Hypothalamus (tissue), 51 donors: Measurements from ENCODE around the gene DNAJC1.
A peak's percentile ranks its signal among the peaks of the same experiment; 100 is the strongest.
"Not testable (repeated sequence)": the region's sequence is repeated elsewhere in the genome, so short reads cannot be mapped to it uniquely, and the experiment has no call there.

Experiments used
- DNase-seq, 51 donors: peaks; one replicate each; lab custom pipeline; 2025; lab: John Stamatoyannopoulos, UW

DNAJC1 gene

GRCh38 chr10:22003177-22003963, at the start of gene DNAJC1:
DNAJC1 (minus strand) TSS chr10:22003730; CDS start chr10:22003434, 296 bp downstream.
- DNase-seq = peak; percentile 63 to 99 (median 96)

DNA sequence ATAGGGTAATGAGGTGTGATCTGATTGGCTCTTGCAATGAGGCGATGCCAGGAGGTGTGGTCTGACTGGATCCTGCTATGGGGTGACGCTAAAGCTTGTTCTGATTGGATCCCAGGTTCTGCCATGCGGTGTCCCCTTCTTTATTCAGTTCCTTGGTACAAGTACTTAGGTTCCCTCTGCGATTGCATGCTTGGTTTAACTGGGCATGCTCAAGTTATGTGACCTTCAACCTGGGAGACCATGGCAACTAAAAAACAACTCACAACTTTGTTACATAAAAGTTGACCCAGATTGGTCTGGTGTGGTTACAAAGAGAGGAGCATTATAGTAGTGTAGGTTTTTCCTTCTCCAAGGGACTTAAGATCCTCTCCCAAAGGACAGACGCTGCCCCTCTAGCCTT, 49.5 kb upstream of the DNAJC1 start:
- peak in 1 of 51 donors; percentile 4 for DNase-seq

- no peak for DNase-seq
These were observed 46.1 kb upstream of the DNAJC1 start for GRCh38 chr10:22049635-22050034.

- DNase-seq = no peak
These were observed 44.3 kb upstream of the DNAJC1 start for GRCh38 chr10:22047812-22048211.

GRCh38 chr10:22043327-22043633, 39.8 kb upstream of the DNAJC1 start:
- no peak for DNase-seq

- no peak for DNase-seq
These were observed 39.2 kb upstream of the DNAJC1 start for GRCh38 chr10:22042557-22043326.

GRCh38 chr10:22034333-22034732, 30.8 kb upstream of the DNAJC1 start:
- DNase-seq = no peak

DNA sequence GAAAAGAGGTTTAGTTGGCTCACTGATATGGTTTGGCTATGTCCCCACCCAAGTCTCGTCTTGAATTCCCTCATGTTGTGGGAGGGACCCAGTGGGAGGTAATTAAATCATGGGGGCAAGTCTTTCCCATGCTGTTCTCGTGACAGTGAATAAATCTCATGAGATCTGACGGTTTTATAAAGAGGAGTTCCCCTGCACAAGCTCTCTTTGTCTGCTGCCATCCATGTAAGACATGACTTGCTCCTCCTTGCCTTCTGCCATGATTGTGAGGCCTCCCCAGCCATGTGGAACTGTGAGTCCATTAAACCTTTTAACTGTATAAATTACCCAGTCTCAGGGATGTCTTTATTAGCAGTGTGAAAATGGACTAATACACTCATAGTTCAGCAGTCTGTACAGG, 28.7 kb upstream of the DNAJC1 start:
- not testable (repeated sequence) for DNase-seq

DNA sequence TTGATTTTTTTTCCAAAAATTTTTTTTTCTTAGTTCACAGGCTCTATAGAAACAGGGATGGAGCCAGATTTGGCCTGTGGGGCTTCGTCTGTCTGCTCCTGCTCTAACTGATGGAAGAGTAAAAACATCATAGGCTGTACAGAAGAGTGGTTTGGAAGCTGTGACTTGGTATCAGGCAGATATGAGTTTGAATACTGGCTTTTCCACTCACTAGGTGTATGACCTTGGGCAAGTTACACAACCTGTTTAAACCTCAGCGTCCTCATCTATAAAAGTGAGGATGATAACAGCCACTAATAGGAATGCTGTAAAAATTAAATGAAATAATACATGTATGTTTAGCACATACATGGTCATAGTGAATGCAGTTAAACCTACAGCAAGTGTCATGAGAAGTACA, 26.9 kb upstream of the DNAJC1 start:
- DNase-seq = no peak

GRCh38 chr10:22029445-22030236, 26.1 kb upstream of the DNAJC1 start:
- DNase-seq = no peak

DNA sequence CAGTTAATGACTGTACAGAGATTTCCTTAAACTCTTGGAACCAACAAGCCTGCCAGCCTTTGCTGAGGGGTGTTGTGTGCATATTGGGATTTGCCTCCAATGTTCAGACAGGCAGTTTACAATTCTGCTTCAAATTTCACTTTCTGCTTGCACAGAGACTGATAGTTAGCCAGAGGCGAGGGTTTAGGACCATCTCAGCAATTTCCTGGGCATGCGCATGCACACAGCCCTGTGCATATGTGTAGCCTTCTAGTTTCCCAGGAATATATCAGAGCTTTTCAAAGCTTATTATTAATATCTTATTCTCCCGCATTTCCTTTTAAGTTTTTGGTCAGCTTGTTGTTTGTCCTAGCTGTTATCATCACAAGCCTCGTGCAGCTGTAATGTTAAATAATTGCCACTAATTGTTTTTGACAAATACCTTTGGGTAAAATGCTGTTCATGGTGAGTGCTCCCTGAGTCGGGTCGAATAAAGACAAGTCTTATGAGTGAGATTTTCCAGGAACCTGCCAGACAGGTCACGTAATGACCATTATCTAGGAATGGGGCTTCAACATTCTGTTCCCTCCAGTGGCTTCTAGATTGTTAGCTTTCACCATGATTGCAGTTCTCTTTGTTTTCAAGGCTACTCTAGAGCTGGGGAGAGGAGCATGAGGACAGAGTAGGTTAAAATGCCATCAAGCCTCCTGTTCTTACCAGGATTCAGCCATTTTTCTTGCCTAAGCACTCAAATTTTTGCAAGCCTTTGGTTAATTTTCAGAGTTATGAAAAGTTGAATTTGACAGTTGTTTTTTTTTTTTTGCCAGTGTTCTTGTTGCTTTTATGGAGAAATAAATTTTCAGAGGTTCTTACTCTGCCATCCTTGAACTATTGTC, 24.1 kb upstream of the DNAJC1 start:
- no peak for DNase-seq

DNA sequence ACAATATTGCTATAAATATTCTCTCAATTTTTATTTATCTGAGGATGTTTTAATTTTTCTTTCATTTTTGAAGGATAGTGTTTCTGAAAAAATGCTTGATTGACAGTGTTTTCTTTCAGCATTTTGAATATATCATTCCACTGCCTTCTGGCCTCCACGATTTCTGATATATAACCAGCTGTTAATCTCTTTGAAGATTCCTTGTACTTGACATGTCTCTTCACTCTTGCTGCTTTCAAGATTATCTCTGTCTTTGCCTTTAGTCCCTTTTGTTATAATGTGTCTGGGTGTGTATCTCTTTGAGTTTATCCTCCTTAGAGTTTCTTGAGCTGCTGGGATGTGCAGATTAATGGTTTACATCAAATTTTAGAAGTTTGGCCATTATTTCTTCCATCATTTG, 22.8 kb upstream of the DNAJC1 start:
- DNase-seq = no peak

DNA sequence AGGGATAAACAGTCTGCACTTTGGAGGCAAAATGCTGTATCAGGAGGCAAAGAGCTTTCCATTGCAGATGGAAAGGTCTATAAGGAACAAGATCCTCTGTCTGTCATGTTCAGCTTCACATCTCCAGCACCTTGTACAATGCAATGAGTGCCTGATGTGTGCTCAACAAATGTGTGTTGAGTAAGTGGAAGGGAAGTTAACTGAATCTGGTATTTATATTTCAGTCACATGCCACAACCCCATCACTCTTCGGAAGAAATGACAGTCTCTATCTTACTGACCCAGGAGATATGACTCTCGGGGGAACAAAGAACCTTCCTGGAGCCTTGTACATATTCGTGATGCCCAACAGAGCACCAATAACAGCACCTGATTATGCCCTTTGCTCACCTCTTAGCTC, 20.0 kb upstream of the DNAJC1 start:
- no peak for DNase-seq

DNA sequence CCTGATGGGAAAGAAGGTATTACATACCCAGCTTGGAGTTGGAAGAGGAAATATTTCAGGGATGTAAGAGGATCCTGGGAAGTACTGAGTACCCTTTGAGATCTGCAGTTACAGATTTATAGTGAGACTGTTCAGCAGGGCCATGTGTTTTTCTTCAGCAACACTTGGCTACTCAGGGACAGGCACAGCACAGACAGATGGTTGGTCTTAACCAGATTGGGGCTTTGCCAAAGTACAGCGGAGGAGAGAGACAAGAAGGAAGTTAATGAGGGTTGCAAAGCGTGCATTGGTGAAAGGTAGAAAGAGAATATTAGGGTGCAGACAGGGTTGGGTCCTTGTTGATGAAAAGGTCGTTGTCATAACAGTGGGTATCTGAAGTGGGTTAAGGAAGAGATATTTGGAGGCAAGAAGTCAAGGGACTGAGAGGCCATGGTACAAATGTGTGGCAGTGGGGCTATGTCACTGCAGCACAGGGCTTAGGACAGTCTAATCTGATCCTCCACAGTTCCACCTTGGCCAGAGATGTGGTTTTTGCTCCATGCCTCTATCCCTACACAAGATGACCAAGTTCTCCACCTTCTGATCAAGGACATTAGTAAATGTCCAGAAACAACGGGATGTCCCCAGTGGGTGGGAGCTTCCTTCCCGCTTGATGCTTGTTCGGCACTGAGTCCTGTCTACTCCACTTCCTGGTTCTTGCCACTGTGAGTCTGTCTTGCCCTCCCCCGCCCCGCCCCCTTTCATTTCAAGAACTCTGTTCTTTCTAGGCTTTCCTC, 18.9 kb upstream of the DNAJC1 start:
- peak in 2 of 51 donors; percentile 1 for DNase-seq

DNA sequence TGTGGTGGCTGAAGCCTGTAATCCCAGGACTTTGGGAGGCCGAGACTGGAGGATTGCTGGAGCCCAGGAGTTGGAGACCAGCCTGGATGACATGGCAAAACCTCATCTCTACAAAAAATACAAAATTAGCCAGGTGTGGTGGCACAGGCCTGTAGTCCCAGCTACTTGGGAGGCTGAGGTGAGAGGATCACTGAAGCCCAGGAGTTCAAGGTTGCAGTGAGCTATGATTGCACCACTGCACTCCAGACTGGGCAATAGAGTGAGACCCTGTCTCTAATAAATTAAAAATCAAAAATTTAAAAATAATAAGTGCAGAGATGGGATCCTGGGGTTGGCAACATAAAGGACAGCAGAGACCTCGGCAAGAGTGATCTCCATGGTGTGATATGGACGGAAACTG, 17.6 kb upstream of the DNAJC1 start:
- not testable (repeated sequence) for DNase-seq

- DNase-seq = no peak
These were observed 13.9 kb upstream of the DNAJC1 start for GRCh38 chr10:22017283-22018020.

GRCh38 chr10:22016046-22016705, 12.6 kb upstream of the DNAJC1 start:
- DNase-seq = no peak

DNA sequence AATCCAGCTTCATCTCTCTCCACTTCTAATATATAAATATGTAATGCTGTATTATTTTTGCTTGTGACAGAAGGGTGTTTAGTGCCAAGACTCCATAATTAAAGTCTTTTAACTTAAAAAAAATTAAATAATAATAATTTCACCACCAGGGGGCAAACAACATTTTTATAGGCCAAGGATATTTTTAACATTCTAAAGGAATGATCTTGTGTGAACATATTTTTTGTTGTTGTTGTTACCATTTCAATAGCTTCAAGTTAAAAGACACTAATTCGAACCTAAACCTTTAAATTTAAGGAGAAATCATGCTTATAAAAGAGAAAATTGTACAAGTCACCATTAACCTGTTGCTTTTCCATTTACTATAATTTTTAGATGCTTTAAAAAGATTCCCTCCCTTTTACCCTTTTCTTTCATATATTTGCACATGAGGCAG, 7.5 kb upstream of the DNAJC1 start:
- DNase-seq = no peak
